IgD-negative memory B cell (primary cell): Measurements from ENCODE around the gene IL22RA2. TPM values are rescaled to one million over a fixed set of nuclear protein-coding genes. Genes with fewer than 3 reads are reported as not detected.
A peak's percentile ranks its signal among the peaks of the same experiment; 100 is the strongest.
"Not testable (repeated sequence)": the region's sequence is repeated elsewhere in the genome, so short reads cannot be mapped to it uniquely, and the experiment has no call there.

Experiments
- H3K27ac Mint-ChIP-seq, 3 donors: one replicate each; pipeline ENCODE4 v1.8.0; 2020 to 2022; ENCODE audit warnings: mild to moderate bottlenecking in 3 of 3, mixed read lengths in 3 of 3, moderate library complexity in 1 of 3
- H3K27me3 Mint-ChIP-seq: one replicate; pipeline ENCODE4 v1.8.0; 2021; ENCODE audit warnings: mixed read lengths
- H3K36me3 Mint-ChIP-seq: one replicate; pipeline ENCODE4 v1.8.0; 2020; ENCODE audit warnings: mild to moderate bottlenecking, mixed read lengths
- H3K4me1 Mint-ChIP-seq, 3 donors: one replicate each; pipeline ENCODE4 v1.8.0; 2020 to 2022; ENCODE audit warnings: mixed read lengths in 3 of 3, mild to moderate bottlenecking in 1 of 3
- H3K4me3 Mint-ChIP-seq, 4 donors: one replicate each; pipeline ENCODE4 v1.8.0; 2020 to 2022; ENCODE audit warnings: mild to moderate bottlenecking in 4 of 4, mixed read lengths in 4 of 4, moderate library complexity in 3 of 4
- H3K9me3 Mint-ChIP-seq, 3 donors: one replicate each; pipeline ENCODE4 v1.8.0; 2020 to 2021; ENCODE audit warnings: mixed read lengths in 3 of 3, mild to moderate bottlenecking in 1 of 3
- polyA plus RNA-seq: library from polyadenylated mRNA; unstranded; fragments of 300-500 nt; fragmentation: Illumina TruSeq; gene quantifications from one replicate; pipeline ENCODE4 v1.2.3, GENCODE V29; 2021

The IL22RA2 gene
- polyA plus RNA-seq, 1 donor from 2014 or later, result not detected

- H3K4me3 Mint-ChIP-seq, result peak overlapping the region in 1 of 4 donors; percentile 23
- H3K27ac Mint-ChIP-seq, result no peak overlapping the region
- peaks cover 29 to 63% (median 40%) of the 10 kb centered on the region in 3 donors for H3K4me1 Mint-ChIP-seq
- peaks cover 21% of the 10 kb centered on the region for H3K36me3 Mint-ChIP-seq
- H3K27me3 Mint-ChIP-seq, result no peaks in the 10 kb centered on the region
- H3K9me3 Mint-ChIP-seq, result peaks cover 6 to 15% (median 10%) of the 10 kb centered on the region in 3 donors
Measured at GRCh38 chr6:137208279-137208678, 34.8 kb upstream of the IL22RA2 start.

GRCh38 chr6:137207457-137207856, 34.0 kb upstream of the IL22RA2 start:
- H3K4me3 Mint-ChIP-seq, H3K27me3 Mint-ChIP-seq: not testable (repeated sequence)
- Mint-ChIP-seq H3K4me1 (peaks cover 25 to 59% (median 36%) of the 10 kb centered on the region in 3 donors), H3K27ac (peak overlapping the region in 1 of 3 donors; percentile 16), H3K9me3 (peaks cover 6 to 15% (median 10%) of the 10 kb centered on the region in 3 donors), H3K36me3 (peaks cover 19% of the 10 kb centered on the region)

- H3K27me3 Mint-ChIP-seq, result no peaks in the 10 kb centered on the region
- H3K27ac Mint-ChIP-seq, result peak overlapping the region in 2 of 3 donors; percentile 1 to 3
- peaks cover 20% of the 10 kb centered on the region for H3K36me3 Mint-ChIP-seq
- peak overlapping the region in 2 of 4 donors; percentile 61 to 71 for H3K4me3 Mint-ChIP-seq
- peaks cover 6 to 15% (median 10%) of the 10 kb centered on the region in 3 donors for H3K9me3 Mint-ChIP-seq
- peaks cover 19 to 56% (median 33%) of the 10 kb centered on the region in 3 donors for H3K4me1 Mint-ChIP-seq
Measured at GRCh38 chr6:137206577-137206976, 33.1 kb upstream of the IL22RA2 start.

GRCh38 chr6:137203256-137203655, 29.8 kb upstream of the IL22RA2 start:
- no peak overlapping the region for H3K4me3 Mint-ChIP-seq
- no peaks in the 10 kb centered on the region for H3K27me3 Mint-ChIP-seq
- peaks cover 2 to 6% (median 5%) of the 10 kb centered on the region in 3 donors for H3K9me3 Mint-ChIP-seq
- peaks cover 8% of the 10 kb centered on the region for H3K36me3 Mint-ChIP-seq
- H3K4me1 Mint-ChIP-seq, result peaks cover 14 to 38% (median 18%) of the 10 kb centered on the region in 3 donors
- H3K27ac Mint-ChIP-seq, result no peak overlapping the region

- H3K36me3 Mint-ChIP-seq, result peaks cover 8% of the 10 kb centered on the region
Measured at GRCh38 chr6:137202078-137202477, 28.6 kb upstream of the IL22RA2 start.

GRCh38 chr6:137201006-137201405, 27.6 kb upstream of the IL22RA2 start:
- Mint-ChIP-seq H3K4me1 (peaks cover 8 to 36% (median 9%) of the 10 kb centered on the region in 3 donors), H3K36me3 (peaks cover 4% of the 10 kb centered on the region), H3K27me3 (no peaks in the 10 kb centered on the region), H3K9me3 (no peaks in the 10 kb centered on the region), H3K27ac (no peak overlapping the region), H3K4me3 (no peak overlapping the region)

More at GRCh38 chr6:137202078-137202477, 28.6 kb upstream of the IL22RA2 start:
- no peaks in the 10 kb centered on the region for H3K27me3 Mint-ChIP-seq
- no peak overlapping the region for H3K4me3 Mint-ChIP-seq
- H3K27ac Mint-ChIP-seq, result no peak overlapping the region
- peaks cover 0 to 2% (median 0%) of the 10 kb centered on the region in 3 donors for H3K9me3 Mint-ChIP-seq
- peaks cover 8 to 35% (median 11%) of the 10 kb centered on the region in 3 donors for H3K4me1 Mint-ChIP-seq

GRCh38 chr6:137200288-137200687, 26.8 kb upstream of the IL22RA2 start:
- H3K4me3 Mint-ChIP-seq, result no peak overlapping the region
- peaks cover 8 to 37% (median 12%) of the 10 kb centered on the region in 3 donors for H3K4me1 Mint-ChIP-seq
- H3K27me3 Mint-ChIP-seq, result no peaks in the 10 kb centered on the region
- H3K9me3 Mint-ChIP-seq, result no peaks in the 10 kb centered on the region
- peaks cover 4% of the 10 kb centered on the region for H3K36me3 Mint-ChIP-seq
- no peak overlapping the region for H3K27ac Mint-ChIP-seq

GRCh38 chr6:137197684-137198645, 24.5 kb upstream of the IL22RA2 start:
- Mint-ChIP-seq H3K27ac (no peak overlapping the region), H3K27me3 (no peaks in the 10 kb centered on the region), H3K4me3 (no peak overlapping the region)

GRCh38 chr6:137193256-137194070, 20.0 kb upstream of the IL22RA2 start:
- no peak overlapping the region for H3K27ac Mint-ChIP-seq
- peaks cover 0 to 3% (median 2%) of the 10 kb centered on the region in 3 donors for H3K9me3 Mint-ChIP-seq
- H3K27me3 Mint-ChIP-seq, result no peaks in the 10 kb centered on the region
- no peaks in the 10 kb centered on the region for H3K36me3 Mint-ChIP-seq
- H3K4me3 Mint-ChIP-seq, result no peak overlapping the region
- H3K4me1 Mint-ChIP-seq, result peaks cover 7 to 18% (median 8%) of the 10 kb centered on the region in 3 donors

More at GRCh38 chr6:137197684-137198645, 24.5 kb upstream of the IL22RA2 start:
- H3K36me3 Mint-ChIP-seq, result peaks cover 4% of the 10 kb centered on the region
- no peaks in the 10 kb centered on the region for H3K9me3 Mint-ChIP-seq
- peaks cover 8 to 22% (median 10%) of the 10 kb centered on the region in 3 donors for H3K4me1 Mint-ChIP-seq

- no peak overlapping the region for H3K4me3 Mint-ChIP-seq
- no peaks in the 10 kb centered on the region for H3K36me3 Mint-ChIP-seq
Measured at GRCh38 chr6:137192821-137193220, 19.4 kb upstream of the IL22RA2 start.

GRCh38 chr6:137191670-137192069, 18.2 kb upstream of the IL22RA2 start:
- H3K4me3 Mint-ChIP-seq, result no peak overlapping the region
- peaks cover 2 to 3% (median 2%) of the 10 kb centered on the region in 3 donors for H3K9me3 Mint-ChIP-seq
- H3K4me1 Mint-ChIP-seq, result peaks cover 5 to 10% (median 6%) of the 10 kb centered on the region in 3 donors
- H3K27me3 Mint-ChIP-seq, result no peaks in the 10 kb centered on the region
- H3K27ac Mint-ChIP-seq, result no peak overlapping the region
- H3K36me3 Mint-ChIP-seq, result no peaks in the 10 kb centered on the region

More at GRCh38 chr6:137192821-137193220, 19.4 kb upstream of the IL22RA2 start:
- Mint-ChIP-seq H3K9me3 (peaks cover 0 to 3% (median 2%) of the 10 kb centered on the region in 3 donors), H3K4me1 (peaks cover 7 to 11% (median 8%) of the 10 kb centered on the region in 3 donors), H3K27ac (no peak overlapping the region), H3K27me3 (no peaks in the 10 kb centered on the region)

GRCh38 chr6:137191236-137191635, 17.8 kb upstream of the IL22RA2 start:
- H3K4me1 Mint-ChIP-seq, result peaks cover 4 to 6% (median 5%) of the 10 kb centered on the region in 3 donors
- no peaks in the 10 kb centered on the region for H3K27me3 Mint-ChIP-seq
- H3K9me3 Mint-ChIP-seq, result peaks cover 2 to 4% (median 3%) of the 10 kb centered on the region in 3 donors
- no peaks in the 10 kb centered on the region for H3K36me3 Mint-ChIP-seq
- no peak overlapping the region for H3K4me3 Mint-ChIP-seq
- H3K27ac Mint-ChIP-seq, result peak overlapping the region in 1 of 3 donors; percentile 59

- Mint-ChIP-seq H3K27me3 (no peaks in the 10 kb centered on the region), H3K4me1 (peaks cover 0 to under 1% (median 0%) of the 10 kb centered on the region in 3 donors), H3K4me3 (peak overlapping the region in 1 of 4 donors; percentile 32), H3K36me3 (no peaks in the 10 kb centered on the region), H3K27ac (no peak overlapping the region), H3K9me3 (peaks cover 2 to 4% (median 3%) of the 10 kb centered on the region in 3 donors)
Measured at GRCh38 chr6:137190583-137191094, 17.2 kb upstream of the IL22RA2 start.

- Mint-ChIP-seq H3K9me3 (peaks cover 3 to 11% (median 4%) of the 10 kb centered on the region in 3 donors), H3K27me3 (no peaks in the 10 kb centered on the region), H3K4me3 (no peak overlapping the region), H3K4me1 (no peaks in the 10 kb centered on the region), H3K27ac (no peak overlapping the region), H3K36me3 (no peaks in the 10 kb centered on the region)
Measured at GRCh38 chr6:137188855-137189254, 15.4 kb upstream of the IL22RA2 start.
